WTC11 (cell line): ENCODE results near the gene TMEM52. TPM values are rescaled to one million over a fixed set of nuclear protein-coding genes. Genes with fewer than 3 reads are reported as not detected.

Source experiments
- ATAC-seq: fragments of 200-7000 bp; cut with Tn5 transposase; 2 replicates; pipeline ENCODE4 v1.10.0; 2021; ENCODE audit warnings: mild to moderate bottlenecking, moderate library complexity
- CTCF ChIA-PET: fragments of 300-600 bp; sonication (Branson Sonifier 250); formaldehyde crosslinking; loops from one replicate; lab custom pipeline; 2021; ENCODE audit warnings: antibody characterized with exemption; lab: Charles Lee
- POLR2A ChIA-PET: fragments of 350-600 bp; sonication (Branson Sonifier 250); formaldehyde crosslinking; loops from one replicate; lab custom pipeline; 2021; ENCODE audit warnings: antibody characterized with exemption; lab: Charles Lee
- DNase-seq: peaks from one replicate; pipeline ENCODE4 v3.0.0; 2021; ENCODE audit warnings: low spot score
- H3K27ac Mint-ChIP-seq: 2 replicates; pipeline ENCODE4 v1.8.0; 2021; ENCODE audit warnings: mixed read lengths
- H3K27me3 Mint-ChIP-seq: 2 replicates; pipeline ENCODE4 v1.8.0; 2021; ENCODE audit warnings: low read depth, mild to moderate bottlenecking, moderate library complexity, mixed read lengths
- H3K36me3 Mint-ChIP-seq: 2 replicates; pipeline ENCODE4 v1.8.0; 2021; ENCODE audit warnings: mixed read lengths
- H3K4me1 Mint-ChIP-seq: 2 replicates; pipeline ENCODE4 v1.8.0; 2022; ENCODE audit warnings: mixed read lengths
- H3K4me3 Mint-ChIP-seq: 2 replicates; pipeline ENCODE4 v1.8.0; 2021; ENCODE audit warnings: mild to moderate bottlenecking, moderate library complexity, mixed read lengths
- H3K9me3 Mint-ChIP-seq: 2 replicates; pipeline ENCODE4 v1.8.0; 2021; ENCODE audit warnings: mixed read lengths
- ATF1 ChIP-seq: sonication (generic); formaldehyde crosslinking; IDR thresholded peaks from 2 replicates; pipeline ENCODE4 v1.8.1; 2023; ENCODE audit warnings: mild to moderate bottlenecking, moderate library complexity, missing genetic modification reagents
- ATF3 ChIP-seq: sonication (generic); formaldehyde crosslinking; conservative IDR thresholded peaks from 2 replicates; pipeline ENCODE4 v1.8.1; 2022; ENCODE audit warnings: mild to moderate bottlenecking, missing genetic modification reagents
- CBFB ChIP-seq: sonication (generic); formaldehyde crosslinking; IDR thresholded peaks from 2 replicates; pipeline ENCODE4 v1.8.1; 2022; ENCODE audit warnings: mild to moderate bottlenecking, low read depth, missing genetic modification reagents
- CREM ChIP-seq: sonication (generic); formaldehyde crosslinking; IDR thresholded peaks from 2 replicates; pipeline ENCODE4 v1.8.1; 2022; ENCODE audit warnings: mild to moderate bottlenecking, missing genetic modification reagents, moderate library complexity
- ERG ChIP-seq: fragments of 250-450 bp; sonication (Bioruptor Pico); IDR thresholded peaks from 2 replicates; pipeline ENCODE4 v1.8.0; 2021; ENCODE audit warnings: mild to moderate bottlenecking
- FOXJ3 ChIP-seq: sonication (generic); formaldehyde crosslinking; IDR thresholded peaks from 2 replicates; pipeline ENCODE4 v1.9.0; 2021; ENCODE audit warnings: missing genetic modification reagents, mild to moderate bottlenecking, borderline replicate concordance
- GRHL2 ChIP-seq: fragments of 250-450 bp; sonication (Bioruptor Pico); IDR thresholded peaks from 2 replicates; pipeline ENCODE4 v1.8.0; 2022; ENCODE audit warnings: mild to moderate bottlenecking, moderate library complexity; ENCODE audit not compliant: insufficient replicate concordance, severe bottlenecking
- KAT7 ChIP-seq: sonication (generic); formaldehyde crosslinking; IDR thresholded peaks from 2 replicates; pipeline ENCODE4 v1.8.1; 2023; ENCODE audit warnings: missing genetic modification reagents, mild to moderate bottlenecking, borderline replicate concordance
- MYBL2 ChIP-seq: sonication (generic); formaldehyde crosslinking; IDR thresholded peaks from 2 replicates; pipeline ENCODE4 v1.8.1; 2023; ENCODE audit warnings: mild to moderate bottlenecking, moderate library complexity, missing genetic modification reagents
- NFE2L1 ChIP-seq: sonication (generic); formaldehyde crosslinking; IDR thresholded peaks from 2 replicates; pipeline ENCODE4 v1.8.1; 2023; ENCODE audit warnings: missing genetic modification reagents
- OVOL2 ChIP-seq: fragments of 250-450 bp; sonication (Bioruptor Pico); IDR thresholded peaks from 2 replicates; pipeline ENCODE4 v1.9.0; 2021; ENCODE audit warnings: mild to moderate bottlenecking, borderline replicate concordance
- PRDM15 ChIP-seq: sonication (generic); formaldehyde crosslinking; IDR thresholded peaks from 2 replicates; pipeline ENCODE4 v1.8.0; 2022; ENCODE audit warnings: missing genetic modification reagents
- RORB ChIP-seq: fragments of 250-450 bp; sonication (Bioruptor Pico); IDR thresholded peaks from 2 replicates; pipeline ENCODE4 v1.9.0; 2021; ENCODE audit warnings: mild to moderate bottlenecking
- SOX15 ChIP-seq: fragments of 250-450 bp; sonication (Bioruptor Pico); IDR thresholded peaks from 2 replicates; pipeline ENCODE4 v1.9.0; 2021; ENCODE audit warnings: mild to moderate bottlenecking
- TCF7 ChIP-seq: sonication (generic); formaldehyde crosslinking; IDR thresholded peaks from 2 replicates; pipeline ENCODE4 v1.8.0; 2022; ENCODE audit warnings: mild to moderate bottlenecking, low read depth, missing genetic modification reagents, moderate library complexity
- TEAD1 ChIP-seq: sonication (generic); formaldehyde crosslinking; IDR thresholded peaks from 2 replicates; pipeline ENCODE4 v1.8.0; 2022; ENCODE audit warnings: mild to moderate bottlenecking, missing genetic modification reagents
- TP53 ChIP-seq: sonication (generic); formaldehyde crosslinking; IDR thresholded peaks from 2 replicates; pipeline ENCODE4 v1.8.1; 2023; ENCODE audit warnings: mild to moderate bottlenecking, missing genetic modification reagents
- USF1 ChIP-seq: sonication (generic); formaldehyde crosslinking; IDR thresholded peaks from 2 replicates; pipeline ENCODE4 v1.8.0; 2022; ENCODE audit warnings: mild to moderate bottlenecking, missing genetic modification reagents
- ZNF232 ChIP-seq: sonication (generic); formaldehyde crosslinking; IDR thresholded peaks from 2 replicates; pipeline ENCODE4 v1.8.0; 2022; ENCODE audit warnings: mild to moderate bottlenecking, missing genetic modification reagents
- ZNF317 ChIP-seq: sonication (generic); formaldehyde crosslinking; IDR thresholded peaks from 2 replicates; pipeline ENCODE4 v1.8.1; 2023; ENCODE audit warnings: low read depth, mild to moderate bottlenecking, moderate library complexity, missing genetic modification reagents, borderline replicate concordance
- total RNA-seq: library from RNA; stranded (reverse); gene quantifications from 3 replicates; pipeline ENCODE4 v1.2.3, GENCODE V29; 2021
- TF ChIP-seq, protein P1 (sequence below): sonication (generic); formaldehyde crosslinking; conservative IDR thresholded peaks from 2 replicates; pipeline ENCODE4 v1.8.1; 2023; ENCODE audit warnings: mild to moderate bottlenecking, low read depth, missing genetic modification reagents, moderate library complexity
- TF ChIP-seq, protein P2 (sequence below): sonication (generic); formaldehyde crosslinking; IDR thresholded peaks from 2 replicates; pipeline ENCODE4 v1.8.0; 2022; ENCODE audit warnings: mild to moderate bottlenecking, missing genetic modification reagents
- TF ChIP-seq, protein P3 (sequence below): sonication (generic); formaldehyde crosslinking; IDR thresholded peaks from 2 replicates; pipeline ENCODE4 v1.8.1; 2023; ENCODE audit warnings: mild to moderate bottlenecking, missing genetic modification reagents, moderate library complexity
- TF ChIP-seq, protein P4 (sequence below): fragments of 250-450 bp; sonication (Bioruptor Pico); IDR thresholded peaks from 2 replicates; pipeline ENCODE4 v2.1.2; 2022; ENCODE audit warnings: mild to moderate bottlenecking, moderate library complexity

Gene TMEM52
- total RNA-seq, 1 experiment from 2014 or later, result 21.9 TPM

DNA sequence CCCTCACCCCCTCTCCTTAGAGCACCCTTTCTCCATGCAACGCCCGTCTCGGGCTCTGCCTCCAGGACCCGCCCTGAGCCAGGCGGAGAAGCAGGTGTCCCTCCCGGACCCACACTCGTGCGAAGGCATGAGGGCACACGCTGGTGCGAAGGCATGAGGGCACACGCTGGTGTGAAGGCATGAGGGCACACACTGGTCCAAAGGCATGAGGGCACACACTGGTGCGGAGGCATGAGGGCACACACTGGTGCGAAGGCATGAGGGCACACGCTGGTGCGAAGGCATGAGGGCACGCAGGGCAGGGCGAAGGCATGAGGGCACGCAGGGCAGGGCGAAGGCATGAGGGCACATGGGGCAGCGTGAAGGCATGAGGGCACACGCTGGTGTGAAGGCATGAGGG, 5.8 kb upstream of the TMEM52 start:
- ChIA-PET POLR2A (no interaction called here), CTCF (interaction anchor here (0.6 to 3.4 kb wide), 5 partner anchors 13 to 296 kb away, joined by 3 to 23 read pairs (median 5); no protein-coding TSS in a partner anchor)
- Mint-ChIP-seq H3K4me1 (no peaks in the 10 kb centered on the region), H3K4me3 (no peak overlapping the region)
- TF ChIP-seq ATF3 (no peak), FOXJ3 (no peak), GRHL2 (no peak), ERG (CRISPR knock-in tag) (no peak), TCF7 (CRISPR knock-in tag) (no peak), PRDM15 (CRISPR knock-in tag) (no peak), SOX15 (CRISPR knock-in tag) (no peak), KAT7 (CRISPR knock-in tag) (no peak), CBFB (CRISPR knock-in tag) (no peak), USF1 (CRISPR knock-in tag) (no peak), OVOL2 (CRISPR knock-in tag) (no peak), TEAD1 (CRISPR knock-in tag) (no peak)
- TF ChIP-seq, protein P1, sequence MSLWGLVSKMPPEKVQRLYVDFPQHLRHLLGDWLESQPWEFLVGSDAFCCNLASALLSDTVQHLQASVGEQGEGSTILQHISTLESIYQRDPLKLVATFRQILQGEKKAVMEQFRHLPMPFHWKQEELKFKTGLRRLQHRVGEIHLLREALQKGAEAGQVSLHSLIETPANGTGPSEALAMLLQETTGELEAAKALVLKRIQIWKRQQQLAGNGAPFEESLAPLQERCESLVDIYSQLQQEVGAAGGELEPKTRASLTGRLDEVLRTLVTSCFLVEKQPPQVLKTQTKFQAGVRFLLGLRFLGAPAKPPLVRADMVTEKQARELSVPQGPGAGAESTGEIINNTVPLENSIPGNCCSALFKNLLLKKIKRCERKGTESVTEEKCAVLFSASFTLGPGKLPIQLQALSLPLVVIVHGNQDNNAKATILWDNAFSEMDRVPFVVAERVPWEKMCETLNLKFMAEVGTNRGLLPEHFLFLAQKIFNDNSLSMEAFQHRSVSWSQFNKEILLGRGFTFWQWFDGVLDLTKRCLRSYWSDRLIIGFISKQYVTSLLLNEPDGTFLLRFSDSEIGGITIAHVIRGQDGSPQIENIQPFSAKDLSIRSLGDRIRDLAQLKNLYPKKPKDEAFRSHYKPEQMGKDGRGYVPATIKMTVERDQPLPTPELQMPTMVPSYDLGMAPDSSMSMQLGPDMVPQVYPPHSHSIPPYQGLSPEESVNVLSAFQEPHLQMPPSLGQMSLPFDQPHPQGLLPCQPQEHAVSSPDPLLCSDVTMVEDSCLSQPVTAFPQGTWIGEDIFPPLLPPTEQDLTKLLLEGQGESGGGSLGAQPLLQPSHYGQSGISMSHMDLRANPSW, result no peak
- TF ChIP-seq, protein P2, sequence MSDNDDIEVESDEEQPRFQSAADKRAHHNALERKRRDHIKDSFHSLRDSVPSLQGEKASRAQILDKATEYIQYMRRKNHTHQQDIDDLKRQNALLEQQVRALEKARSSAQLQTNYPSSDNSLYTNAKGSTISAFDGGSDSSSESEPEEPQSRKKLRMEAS (CRISPR knock-in tag), result no peak
- TF ChIP-seq, all 79 proteins: peak for 0
- H3K9me3 Mint-ChIP-seq, result peaks cover 4% of the 10 kb centered on the region
- H3K36me3 Mint-ChIP-seq, result no peaks in the 10 kb centered on the region
- H3K27me3 Mint-ChIP-seq, result no peaks in the 10 kb centered on the region
- DNase-seq, result no peak
- no peak for ATAC-seq
- H3K27ac Mint-ChIP-seq, result no peak overlapping the region

DNA sequence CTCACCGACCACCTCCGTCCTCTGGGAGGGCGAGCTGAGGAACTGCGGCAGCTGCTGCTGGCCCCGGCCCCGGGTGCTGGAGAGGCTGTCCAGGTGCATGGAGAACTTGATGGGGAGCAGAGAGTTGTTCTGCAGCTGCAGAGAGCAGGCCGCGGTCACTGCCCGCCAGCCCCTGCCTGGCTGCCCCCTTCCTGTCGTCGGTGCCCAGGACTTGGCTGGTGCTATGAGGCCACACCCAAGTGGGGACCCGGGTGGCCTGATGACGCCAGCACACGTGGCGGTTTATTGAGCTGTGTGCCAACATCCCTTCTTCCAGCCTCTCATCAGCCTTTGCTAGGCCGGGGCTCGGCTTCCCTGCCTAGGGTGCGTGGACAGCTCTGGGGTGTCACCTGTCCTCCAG, 5.3 kb upstream of the TMEM52 start:
- ChIA-PET POLR2A (no interaction called here), CTCF (interaction anchor here (1.0 to 3.4 kb wide), 6 partner anchors 15 to 246 kb away, joined by 3 to 23 read pairs (median 4); no protein-coding TSS in a partner anchor)
- Mint-ChIP-seq H3K27me3 (no peaks in the 10 kb centered on the region), H3K9me3 (peaks cover 4% of the 10 kb centered on the region), H3K4me3 (no peak overlapping the region), H3K4me1 (no peaks in the 10 kb centered on the region), H3K27ac (no peak overlapping the region), H3K36me3 (no peaks in the 10 kb centered on the region)
- DNase-seq, result no peak
- no peak for ATAC-seq
- no peak for TF ChIP-seq SOX15 (CRISPR knock-in tag)
- no peak for TF ChIP-seq TCF7 (CRISPR knock-in tag)
- TF ChIP-seq, protein P3, sequence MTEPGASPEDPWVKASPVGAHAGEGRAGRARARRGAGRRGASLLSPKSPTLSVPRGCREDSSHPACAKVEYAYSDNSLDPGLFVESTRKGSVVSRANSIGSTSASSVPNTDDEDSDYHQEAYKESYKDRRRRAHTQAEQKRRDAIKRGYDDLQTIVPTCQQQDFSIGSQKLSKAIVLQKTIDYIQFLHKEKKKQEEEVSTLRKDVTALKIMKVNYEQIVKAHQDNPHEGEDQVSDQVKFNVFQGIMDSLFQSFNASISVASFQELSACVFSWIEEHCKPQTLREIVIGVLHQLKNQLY (CRISPR knock-in tag), result no peak
- no peak for TF ChIP-seq ZNF232 (CRISPR knock-in tag)
- no peak for TF ChIP-seq RORB (CRISPR knock-in tag)
- TF ChIP-seq NFE2L1 (CRISPR knock-in tag), result no peak
- TF ChIP-seq USF1 (CRISPR knock-in tag), result no peak
- no peak for TF ChIP-seq ZNF317 (CRISPR knock-in tag)
- no peak for TF ChIP-seq TP53 (CRISPR knock-in tag)
- TF ChIP-seq CREM (CRISPR knock-in tag), result no peak
- no peak for TF ChIP-seq ATF1 (CRISPR knock-in tag)
- no peak for TF ChIP-seq ATF3
- TF ChIP-seq, protein P4, sequence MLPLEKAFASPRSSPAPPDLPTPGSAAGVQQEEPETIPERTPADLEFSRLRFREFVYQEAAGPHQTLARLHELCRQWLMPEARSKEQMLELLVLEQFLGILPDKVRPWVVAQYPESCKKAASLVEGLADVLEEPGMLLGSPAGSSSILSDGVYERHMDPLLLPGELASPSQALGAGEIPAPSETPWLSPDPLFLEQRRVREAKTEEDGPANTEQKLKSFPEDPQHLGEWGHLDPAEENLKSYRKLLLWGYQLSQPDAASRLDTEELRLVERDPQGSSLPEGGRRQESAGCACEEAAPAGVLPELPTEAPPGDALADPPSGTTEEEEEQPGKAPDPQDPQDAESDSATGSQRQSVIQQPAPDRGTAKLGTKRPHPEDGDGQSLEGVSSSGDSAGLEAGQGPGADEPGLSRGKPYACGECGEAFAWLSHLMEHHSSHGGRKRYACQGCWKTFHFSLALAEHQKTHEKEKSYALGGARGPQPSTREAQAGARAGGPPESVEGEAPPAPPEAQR (CRISPR knock-in tag), result no peak
- TF ChIP-seq MYBL2, result no peak
